ENCODE results near the gene CEP57.

CEP57 gene

GRCh38 chr11:95831198-95831883 is 41.0 kb downstream of the CEP57 start:
- no peak overlapping the region for H3K4me3 ChIP-seq (ENCODE audit: control insufficient read depth, low read depth, low read length)
- TF ChIP-seq CTCF (conservative IDR thresholded peaks at IDR 0.05; ENCODE audit: control insufficient read depth, insufficient read depth, low read depth, low read length), result no peak
- peak; percentile 97 for DNase-seq (ENCODE audit: low read depth)

GRCh38 chr11:95832763-95833162 is 42.5 kb downstream of the CEP57 start:
- no peak overlapping the region for H3K4me3 ChIP-seq (ENCODE audit: control insufficient read depth, low read depth, low read length)
- peak; percentile 57 for DNase-seq (ENCODE audit: low read depth)
- TF ChIP-seq CTCF (conservative IDR thresholded peaks at IDR 0.05; ENCODE audit: control insufficient read depth, insufficient read depth, low read depth, low read length), result no peak

GRCh38 chr11:95833378-95833777 is 43.1 kb downstream of the CEP57 start:
- TF ChIP-seq CTCF (conservative IDR thresholded peaks at IDR 0.05; ENCODE audit: control insufficient read depth, insufficient read depth, low read depth, low read length), result no peak
- no peak for DNase-seq (ENCODE audit: low read depth)
- no peak overlapping the region for H3K4me3 ChIP-seq (ENCODE audit: control insufficient read depth, low read depth, low read length)

GRCh38 chr11:95835351-95835750 is 45.1 kb downstream of the CEP57 start:
- no peak overlapping the region for H3K4me3 ChIP-seq (ENCODE audit: control insufficient read depth, low read depth, low read length)
- TF ChIP-seq CTCF (conservative IDR thresholded peaks at IDR 0.05; ENCODE audit: control insufficient read depth, insufficient read depth, low read depth, low read length), result no peak
- peak; percentile 16 for DNase-seq (ENCODE audit: low read depth)

- H3K4me3 ChIP-seq (ENCODE audit: control insufficient read depth, low read depth, low read length), result no peak overlapping the region
- peak; percentile 93 for TF ChIP-seq CTCF (conservative IDR thresholded peaks at IDR 0.05; ENCODE audit: control insufficient read depth, insufficient read depth, low read depth, low read length)
- DNase-seq (ENCODE audit: low read depth), result peak; percentile 90
Measured at GRCh38 chr11:95835768-95836488, 45.6 kb downstream of the CEP57 start.

GRCh38 chr11:95845167-95845566 is 54.9 kb downstream of the CEP57 start:
- no peak for TF ChIP-seq CTCF (conservative IDR thresholded peaks at IDR 0.05; ENCODE audit: control insufficient read depth, insufficient read depth, low read depth, low read length)
- no peak overlapping the region for H3K4me3 ChIP-seq (ENCODE audit: control insufficient read depth, low read depth, low read length)
- no peak for DNase-seq (ENCODE audit: low read depth)

Data from fibroblast of mammary gland (primary cell).